ENCODE measurements around the gene NSRP1.
A peak's percentile ranks its signal among the peaks of the same experiment; 100 is the strongest.

NSRP1 gene

GRCh38 chr17:30091121-30091670, 25.4 kb upstream of the NSRP1 start:
- no peak for TF ChIP-seq CTCF (IDR thresholded peaks at IDR 0.05; ENCODE audit: insufficient read depth, missing control alignments)
- no peak for FAIRE-seq
- DNase-seq (ENCODE audit: insufficient read length, low spot score): no peak

DNA sequence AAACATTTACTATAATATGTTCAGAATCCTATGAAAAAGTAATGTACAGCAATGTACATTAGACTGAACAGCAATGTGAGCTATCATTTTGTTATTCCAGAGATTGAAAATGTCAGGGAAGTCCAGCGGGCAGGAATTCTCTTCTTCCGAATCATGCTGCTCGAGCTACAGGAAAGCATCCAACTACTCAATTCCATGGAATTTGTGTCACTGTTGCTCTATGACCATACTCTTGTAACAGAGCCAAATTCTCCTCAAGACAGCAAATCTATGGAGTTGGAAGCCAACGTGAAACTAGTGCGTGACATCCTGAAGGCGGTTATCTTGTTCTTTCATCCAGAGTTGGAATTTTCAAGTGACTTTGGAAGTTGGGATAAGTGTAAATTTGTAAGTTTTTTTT, 24.8 kb upstream of the NSRP1 start:
- TF ChIP-seq CTCF (IDR thresholded peaks at IDR 0.05; ENCODE audit: insufficient read depth, missing control alignments): no peak
- DNase-seq (ENCODE audit: insufficient read length, low spot score): no peak
- no peak for FAIRE-seq

DNA sequence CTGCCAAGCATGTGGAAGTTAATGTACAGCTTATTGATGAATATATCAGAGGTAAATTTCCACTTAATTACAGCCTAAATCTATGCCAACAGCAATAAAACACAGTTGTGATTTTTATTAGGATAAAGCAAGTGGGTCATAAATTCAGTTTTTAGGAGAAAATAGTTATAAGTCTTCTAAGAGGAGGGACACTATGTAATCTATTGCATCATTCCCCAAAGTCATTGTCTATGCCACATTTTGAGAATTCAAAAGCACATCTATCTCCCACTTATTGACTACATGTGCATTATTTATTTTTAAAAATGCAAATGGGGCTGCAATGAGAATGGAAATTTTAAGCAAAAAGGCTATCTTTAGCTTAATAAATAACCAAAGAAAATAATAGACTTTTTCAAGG, 23.7 kb upstream of the NSRP1 start:
- FAIRE-seq (no peak), DNase-seq (ENCODE audit: insufficient read length, low spot score) (no peak)
- TF ChIP-seq CTCF (IDR thresholded peaks at IDR 0.05; ENCODE audit: insufficient read depth, missing control alignments): no peak

GRCh38 chr17:30093463-30094147, 23.0 kb upstream of the NSRP1 start:
- peak; percentile 98 for TF ChIP-seq CTCF (IDR thresholded peaks at IDR 0.05; ENCODE audit: insufficient read depth, missing control alignments)
- DNase-seq (ENCODE audit: insufficient read length, low spot score) (peak; percentile 50), FAIRE-seq (no peak)

GRCh38 chr17:30095507-30096244, 20.9 kb upstream of the NSRP1 start:
- TF ChIP-seq CTCF (IDR thresholded peaks at IDR 0.05; ENCODE audit: insufficient read depth, missing control alignments): peak; percentile 52
- no peak for FAIRE-seq
- DNase-seq (ENCODE audit: insufficient read length, low spot score): no peak

DNA sequence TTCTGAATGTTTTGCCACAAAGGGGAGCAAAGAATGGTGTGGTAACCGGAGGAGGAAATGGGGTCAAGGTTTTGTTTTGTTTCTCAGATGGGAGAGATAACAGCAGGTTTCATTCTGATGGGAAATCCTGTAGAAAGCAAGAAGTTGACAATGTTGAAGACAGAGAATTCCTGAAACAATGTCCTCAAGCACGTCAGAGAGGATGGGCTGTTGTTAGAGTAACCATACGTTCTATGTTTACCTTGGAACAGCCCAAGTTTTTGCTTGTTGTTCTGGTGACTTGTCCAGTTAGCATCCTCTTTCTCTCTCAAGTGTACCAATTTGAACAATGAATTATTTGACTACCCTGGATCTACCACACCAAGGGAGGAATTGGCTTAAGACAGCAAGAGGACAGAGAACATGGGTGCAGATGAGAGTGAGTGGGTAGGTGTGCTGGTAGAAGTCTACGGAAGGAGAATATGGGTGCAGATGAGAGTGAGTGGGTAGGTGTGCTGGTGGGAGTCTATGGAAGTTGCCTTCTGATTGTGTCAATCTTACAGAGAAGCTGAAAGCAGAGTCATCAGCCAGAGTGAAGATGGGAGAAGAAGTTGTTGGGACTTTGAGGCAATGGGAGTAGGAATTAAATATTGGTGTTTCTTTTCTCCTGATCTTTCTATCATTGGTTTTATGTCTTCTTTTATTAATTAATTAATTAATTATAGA, 14.8 kb upstream of the NSRP1 start:
- TF ChIP-seq CTCF (IDR thresholded peaks at IDR 0.05; ENCODE audit: insufficient read depth, missing control alignments): no peak
- DNase-seq (ENCODE audit: insufficient read length, low spot score): no peak
- no peak for FAIRE-seq
